Measurements from ENCODE around the gene MS4A18. TPM values are rescaled to one million over a fixed set of nuclear protein-coding genes. Genes with fewer than 3 reads are reported as not detected.

The MS4A18 gene
- total RNA-seq, 2 experiments from 2014 or later = not detected

DNA sequence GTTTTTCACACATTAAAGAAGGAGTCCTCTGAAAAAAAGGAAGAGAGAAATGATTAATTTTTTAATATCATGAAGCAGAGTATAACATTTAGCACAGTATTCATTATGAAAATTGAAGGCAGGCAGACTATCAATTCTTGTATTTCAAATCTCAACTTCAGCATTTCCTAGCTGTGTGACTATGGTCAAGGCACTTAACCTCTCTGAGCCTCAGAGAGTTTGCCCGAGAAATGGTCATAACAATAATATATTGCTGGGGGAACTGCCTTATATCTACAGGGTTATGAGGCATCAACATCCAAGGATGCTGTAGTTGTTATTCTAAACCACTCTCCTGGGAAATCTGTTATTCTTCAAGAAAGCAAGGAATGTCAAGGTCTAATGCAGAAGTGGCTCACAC is 1.1 kb downstream of the MS4A18 start:
- Histone ChIP-seq H3K4me1 (ENCODE audit: insufficient read depth, low read length) (no peaks in the 10 kb centered on the region), H3K9me3 (ENCODE audit: control insufficient read depth in 1 of 2, insufficient read depth in 1 of 2, low read length in 2 of 2) (no peaks in the 10 kb centered on the region), H3K4me3 (ENCODE audit: low read length) (no peak overlapping the region), H3K36me3 (ENCODE audit: insufficient read depth, low read length) (no peaks in the 10 kb centered on the region), H3K27me3 (ENCODE audit: control insufficient read depth in 1 of 2, insufficient read depth in 2 of 2, low read length in 2 of 2) (peaks cover 0 to 9% of the 10 kb centered on the region in 2 experiments), H3K27ac (ENCODE audit: low read depth in 1 of 2, low read length in 2 of 2) (no peak overlapping the region)
- H3K27ac Mint-ChIP-seq = no peak overlapping the region
- TF ChIP-seq, protein P1, sequence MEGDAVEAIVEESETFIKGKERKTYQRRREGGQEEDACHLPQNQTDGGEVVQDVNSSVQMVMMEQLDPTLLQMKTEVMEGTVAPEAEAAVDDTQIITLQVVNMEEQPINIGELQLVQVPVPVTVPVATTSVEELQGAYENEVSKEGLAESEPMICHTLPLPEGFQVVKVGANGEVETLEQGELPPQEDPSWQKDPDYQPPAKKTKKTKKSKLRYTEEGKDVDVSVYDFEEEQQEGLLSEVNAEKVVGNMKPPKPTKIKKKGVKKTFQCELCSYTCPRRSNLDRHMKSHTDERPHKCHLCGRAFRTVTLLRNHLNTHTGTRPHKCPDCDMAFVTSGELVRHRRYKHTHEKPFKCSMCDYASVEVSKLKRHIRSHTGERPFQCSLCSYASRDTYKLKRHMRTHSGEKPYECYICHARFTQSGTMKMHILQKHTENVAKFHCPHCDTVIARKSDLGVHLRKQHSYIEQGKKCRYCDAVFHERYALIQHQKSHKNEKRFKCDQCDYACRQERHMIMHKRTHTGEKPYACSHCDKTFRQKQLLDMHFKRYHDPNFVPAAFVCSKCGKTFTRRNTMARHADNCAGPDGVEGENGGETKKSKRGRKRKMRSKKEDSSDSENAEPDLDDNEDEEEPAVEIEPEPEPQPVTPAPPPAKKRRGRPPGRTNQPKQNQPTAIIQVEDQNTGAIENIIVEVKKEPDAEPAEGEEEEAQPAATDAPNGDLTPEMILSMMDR (IDR thresholded peaks at IDR 0.05) = no peak
- ChIA-PET POLR2A (no interaction called here), CTCF (no interaction called here)
- no peak for ATAC-seq (ENCODE audit: poor library complexity)
- peaks cover 45% of the 10 kb centered on the region for H3K27me3 Mint-ChIP-seq
- H3K4me3 Mint-ChIP-seq = no peak overlapping the region
- no peaks in the 10 kb centered on the region for H3K9me3 Mint-ChIP-seq
- H3K4me1 Mint-ChIP-seq (ENCODE audit: low read depth) = no peaks in the 10 kb centered on the region
- H3K36me3 Mint-ChIP-seq (ENCODE audit: low read depth) = no peaks in the 10 kb centered on the region
- intact Hi-C loops (cut with DNase I, micrococcal nuclease) = no loop called here
- DNase-seq = no peak

DNA sequence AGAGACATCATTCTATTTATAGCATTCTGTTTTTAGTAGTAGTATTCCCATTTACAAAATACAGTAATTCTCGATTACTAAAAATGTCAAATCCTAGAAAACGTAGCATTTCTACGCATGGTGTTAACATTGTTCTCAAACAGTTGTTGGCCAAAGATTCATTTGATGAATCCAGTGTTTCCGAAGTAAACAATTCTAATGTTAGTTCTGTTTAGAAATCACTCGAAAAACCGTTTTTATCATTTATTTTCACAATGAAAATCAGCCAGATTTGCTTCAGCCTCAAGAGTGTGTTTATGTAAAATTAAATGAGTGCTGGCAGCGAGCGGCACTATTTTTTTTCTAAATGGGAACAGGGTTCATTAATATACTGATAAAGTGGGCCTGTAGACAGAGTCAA is 7.1 kb downstream of the MS4A18 start:
- ATAC-seq (ENCODE audit: poor library complexity) = no peak
- no peak overlapping the region for H3K4me3 ChIP-seq (ENCODE audit: low read length)
- H3K9me3 Mint-ChIP-seq = no peaks in the 10 kb centered on the region

DNA sequence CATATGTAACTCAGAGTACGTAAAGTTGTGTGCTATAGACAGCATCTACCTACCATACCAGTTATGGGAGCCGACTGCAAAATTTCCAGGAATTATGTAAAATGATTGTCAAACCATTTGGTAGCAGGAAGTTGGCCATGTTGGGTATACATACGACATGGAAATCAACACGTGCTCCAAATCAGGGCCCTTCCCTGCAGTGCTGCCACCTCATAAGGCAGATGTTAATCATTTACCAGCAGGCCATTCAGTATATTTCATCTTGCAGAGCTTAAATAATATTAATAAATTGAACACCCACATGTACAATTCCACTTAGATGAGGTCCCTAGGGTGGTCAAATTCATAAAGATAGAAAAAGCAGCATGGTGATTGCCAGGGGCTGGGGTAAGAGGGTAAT is 9.8 kb downstream of the MS4A18 start:
- Histone ChIP-seq H3K36me3 (ENCODE audit: insufficient read depth, low read length) (no peaks in the 10 kb centered on the region), H3K27ac (ENCODE audit: low read depth in 1 of 2, low read length in 2 of 2) (no peak overlapping the region), H3K4me1 (ENCODE audit: insufficient read depth, low read length) (no peaks in the 10 kb centered on the region), H3K4me3 (ENCODE audit: low read length) (no peak overlapping the region), H3K9me3 (ENCODE audit: control insufficient read depth in 1 of 2, insufficient read depth in 1 of 2, low read length in 2 of 2) (no peaks in the 10 kb centered on the region), H3K27me3 (ENCODE audit: control insufficient read depth in 1 of 2, insufficient read depth in 2 of 2, low read length in 2 of 2) (peaks cover 0 to 7% of the 10 kb centered on the region in 2 experiments)
- no peaks in the 10 kb centered on the region for H3K9me3 Mint-ChIP-seq
- H3K27ac Mint-ChIP-seq = no peak overlapping the region
- POLR2A ChIA-PET = no interaction called here
- TF ChIP-seq, protein P1 (IDR thresholded peaks at IDR 0.05) = no peak
- no peak for DNase-seq
- H3K36me3 Mint-ChIP-seq (ENCODE audit: low read depth) = no peaks in the 10 kb centered on the region
- ATAC-seq (ENCODE audit: poor library complexity) = no peak
- CTCF ChIA-PET = no interaction called here
- intact Hi-C loops (cut with DNase I, micrococcal nuclease) = no loop called here
- no peak overlapping the region for H3K4me3 Mint-ChIP-seq
- H3K4me1 Mint-ChIP-seq (ENCODE audit: low read depth) = no peaks in the 10 kb centered on the region
- peaks cover 38% of the 10 kb centered on the region for H3K27me3 Mint-ChIP-seq

More for the DNA sequence above, 7.1 kb downstream of the MS4A18 start:
- Histone ChIP-seq H3K27ac (ENCODE audit: low read depth in 1 of 2, low read length in 2 of 2) (no peak overlapping the region), H3K9me3 (ENCODE audit: control insufficient read depth in 1 of 2, insufficient read depth in 1 of 2, low read length in 2 of 2) (no peaks in the 10 kb centered on the region), H3K4me1 (ENCODE audit: insufficient read depth, low read length) (no peaks in the 10 kb centered on the region), H3K36me3 (ENCODE audit: insufficient read depth, low read length) (no peaks in the 10 kb centered on the region), H3K27me3 (ENCODE audit: control insufficient read depth in 1 of 2, insufficient read depth in 2 of 2, low read length in 2 of 2) (peaks cover 0 to 5% of the 10 kb centered on the region in 2 experiments)
- H3K4me1 Mint-ChIP-seq (ENCODE audit: low read depth) = no peaks in the 10 kb centered on the region
- H3K27ac Mint-ChIP-seq = no peak overlapping the region
- ChIA-PET CTCF (no interaction called here), POLR2A (no interaction called here)
- no peak for DNase-seq
- peaks cover 43% of the 10 kb centered on the region for H3K27me3 Mint-ChIP-seq
- TF ChIP-seq, protein P1 (IDR thresholded peaks at IDR 0.05) = no peak
- no peak overlapping the region for H3K4me3 Mint-ChIP-seq
- intact Hi-C loops (cut with DNase I, micrococcal nuclease) = no loop called here
- no peaks in the 10 kb centered on the region for H3K36me3 Mint-ChIP-seq (ENCODE audit: low read depth)
